Activated CD8-positive, alpha-beta memory T cell treated with anti-CD3 and anti-CD28 coated beads for 1 hour (primary cell): Measurements from ENCODE around the gene TANK.
"Not testable (repeated sequence)": the region's sequence is repeated elsewhere in the genome, so short reads cannot be mapped to it uniquely, and the experiment has no call there.

Source experiments
- DNase-seq, 2 donors: peaks; one replicate each; pipeline ENCODE4 v3.0.0-alpha.2; 2020; ENCODE audit warnings: low read depth in 1 of 2; ENCODE audit errors: extremely low read depth in 1 of 2

The TANK gene

GRCh38 chr2:161165811-161166210 is 5.6 kb downstream of the TANK start:
- no peak for DNase-seq

GRCh38 chr2:161166538-161167409 is 6.5 kb downstream of the TANK start:
- no peak for DNase-seq

- DNase-seq: no peak
Measured at GRCh38 chr2:161169335-161169734, 9.1 kb downstream of the TANK start.

- DNase-seq: no peak
Measured at GRCh38 chr2:161170377-161170776, 10.1 kb downstream of the TANK start.

GRCh38 chr2:161170958-161171932 is 11.0 kb downstream of the TANK start:
- DNase-seq: no peak

GRCh38 chr2:161172901-161173540 is 12.8 kb downstream of the TANK start:
- no peak for DNase-seq

GRCh38 chr2:161173541-161174194 is 13.4 kb downstream of the TANK start:
- no peak for DNase-seq

GRCh38 chr2:161177969-161178368 is 17.7 kb downstream of the TANK start:
- no peak for DNase-seq

GRCh38 chr2:161178756-161179155 is 18.5 kb downstream of the TANK start:
- DNase-seq: no peak

- no peak for DNase-seq
Measured at GRCh38 chr2:161190050-161190449, 29.8 kb downstream of the TANK start.

GRCh38 chr2:161195602-161196001 is 35.4 kb downstream of the TANK start:
- not testable (repeated sequence) for DNase-seq

- no peak for DNase-seq
Measured at GRCh38 chr2:161199912-161200701, 39.9 kb downstream of the TANK start.

- no peak for DNase-seq
Measured at GRCh38 chr2:161204846-161205245, 44.6 kb downstream of the TANK start.

GRCh38 chr2:161206471-161207032 is 46.3 kb downstream of the TANK start:
- no peak for DNase-seq

- no peak for DNase-seq
Measured at GRCh38 chr2:161207941-161208340, 47.7 kb downstream of the TANK start.

- DNase-seq: no peak
Measured at GRCh38 chr2:161208527-161209139, 48.4 kb downstream of the TANK start.

- no peak for DNase-seq
Measured at GRCh38 chr2:161209902-161210301, 49.7 kb downstream of the TANK start.

GRCh38 chr2:161217597-161218185 is 57.5 kb downstream of the TANK start:
- no peak for DNase-seq

GRCh38 chr2:161219211-161219610 is 59.0 kb downstream of the TANK start:
- DNase-seq: no peak
